Midbrain (tissue), 1 donor: ENCODE data around the gene SUPT3H.
"Not testable (repeated sequence)": the region's sequence is repeated elsewhere in the genome, so short reads cannot be mapped to it uniquely, and the experiment has no call there.

ENCODE experiments used
- DNase-seq: peaks from one replicate; lab custom pipeline; 2025; lab: John Stamatoyannopoulos, UW

Gene SUPT3H

DNA sequence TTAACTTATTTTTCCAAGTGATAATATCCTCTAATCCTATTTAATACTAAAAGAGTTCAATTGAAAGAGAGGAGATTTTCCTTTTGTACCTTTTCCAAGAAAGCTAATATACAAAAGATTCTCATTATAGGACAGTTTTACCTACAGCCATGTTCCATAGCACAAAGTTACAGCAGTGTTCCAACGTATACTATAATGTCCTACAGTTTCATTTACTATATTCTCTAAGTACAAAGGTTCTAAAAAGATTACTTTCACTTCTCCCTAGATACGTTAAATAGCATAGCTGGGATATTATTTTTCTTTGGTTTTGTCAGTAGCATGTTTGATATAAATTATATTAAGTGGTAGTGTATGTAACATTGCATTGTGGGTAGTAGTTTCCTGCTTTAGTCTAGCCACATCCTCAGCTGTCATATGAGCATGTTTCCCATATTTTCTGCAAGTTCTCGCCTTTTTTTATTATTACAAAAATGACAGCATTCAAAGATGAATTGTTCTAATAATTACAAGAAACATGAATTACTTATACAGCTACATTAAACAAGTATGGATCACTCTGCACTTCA, 54.0 kb downstream of the SUPT3H start:
- DNase-seq = no peak

DNA sequence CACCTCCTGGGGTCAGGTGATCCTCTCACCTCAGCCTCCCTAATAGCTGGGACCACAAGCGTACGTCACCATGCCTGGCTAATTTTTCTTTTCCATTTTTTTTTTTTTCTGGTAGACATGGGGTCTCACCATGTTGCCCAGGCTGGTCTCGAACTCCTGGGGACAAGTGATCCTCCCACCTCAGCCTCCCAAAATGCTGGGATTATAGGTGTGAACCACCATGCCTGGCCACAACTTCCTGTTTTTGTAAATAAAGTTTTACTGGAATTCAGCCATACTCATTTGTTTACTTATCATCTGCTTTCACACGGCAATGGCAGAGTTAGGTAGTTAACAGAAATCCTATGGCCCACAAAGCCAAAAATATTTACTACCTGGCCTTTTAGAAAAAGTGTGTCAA, 57.4 kb downstream of the SUPT3H start:
- DNase-seq = no peak

DNA sequence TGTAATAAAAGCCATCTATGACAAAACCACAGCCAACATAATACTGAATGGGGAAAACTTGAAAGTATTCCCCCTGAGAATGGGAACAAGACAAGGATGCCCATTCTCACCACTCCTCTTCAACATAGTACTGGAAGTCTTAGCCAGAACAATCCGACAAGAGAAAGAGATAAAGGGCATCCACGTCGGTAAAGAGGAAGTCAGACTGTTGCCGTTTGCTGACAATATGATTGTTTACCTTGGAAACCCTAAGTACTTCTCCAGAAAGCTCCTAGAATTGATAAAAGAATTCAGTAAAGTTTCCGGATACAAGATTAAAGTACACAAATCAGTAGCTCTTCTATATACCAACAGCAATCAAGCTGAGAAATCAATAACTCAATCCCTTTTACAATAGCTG, 63.6 kb downstream of the SUPT3H start:
- DNase-seq = no peak

DNA sequence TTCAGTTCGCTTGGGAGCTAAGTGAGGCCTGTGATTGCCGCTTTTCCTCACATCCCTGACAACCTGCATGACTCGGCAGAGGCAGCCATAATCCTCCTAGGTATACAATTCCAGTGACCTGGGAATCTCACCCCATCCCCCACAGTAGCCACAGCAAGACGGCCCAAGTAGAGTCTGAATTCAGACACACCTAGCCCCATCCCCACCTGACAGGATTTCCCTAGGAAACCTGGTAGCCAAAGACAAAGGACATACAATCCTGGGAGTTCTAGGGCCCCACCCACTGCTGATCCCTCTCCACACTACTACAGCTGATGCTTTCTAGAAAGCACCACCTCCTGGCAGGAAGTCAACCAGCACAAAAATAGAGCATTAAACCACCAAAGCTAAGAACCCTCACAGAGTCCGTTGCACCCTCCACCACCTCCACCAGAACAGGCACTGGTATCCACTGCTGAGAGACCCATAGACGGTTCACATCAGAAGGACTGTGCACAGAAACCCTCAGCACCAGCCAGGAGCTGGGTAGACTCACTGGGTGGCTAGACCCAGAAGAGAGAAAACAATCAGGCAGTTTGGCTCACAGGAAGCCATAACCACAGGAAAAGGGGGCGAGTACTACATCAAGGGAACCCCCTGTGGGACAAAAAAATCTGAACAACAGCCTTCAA, 67.5 kb downstream of the SUPT3H start:
- no peak for DNase-seq

DNA sequence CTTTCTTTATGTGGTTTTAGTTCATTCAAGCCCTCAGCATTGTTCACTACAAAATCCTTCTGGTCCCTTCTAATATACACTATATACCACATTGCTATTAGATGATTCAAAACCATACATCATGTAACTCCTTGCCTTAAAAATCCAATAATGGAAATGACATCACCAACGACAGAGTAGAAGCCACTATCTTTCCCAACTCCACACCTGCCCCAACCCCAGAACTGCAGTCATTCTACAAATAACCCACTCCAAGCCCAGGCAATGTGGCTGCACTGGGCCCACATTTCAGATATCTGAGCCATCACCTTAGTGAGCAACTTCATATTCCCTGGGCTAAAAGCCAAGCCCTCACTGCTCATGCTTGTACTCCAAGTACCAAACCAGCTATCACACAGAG, 72.2 kb downstream of the SUPT3H start:
- DNase-seq = no peak

DNA sequence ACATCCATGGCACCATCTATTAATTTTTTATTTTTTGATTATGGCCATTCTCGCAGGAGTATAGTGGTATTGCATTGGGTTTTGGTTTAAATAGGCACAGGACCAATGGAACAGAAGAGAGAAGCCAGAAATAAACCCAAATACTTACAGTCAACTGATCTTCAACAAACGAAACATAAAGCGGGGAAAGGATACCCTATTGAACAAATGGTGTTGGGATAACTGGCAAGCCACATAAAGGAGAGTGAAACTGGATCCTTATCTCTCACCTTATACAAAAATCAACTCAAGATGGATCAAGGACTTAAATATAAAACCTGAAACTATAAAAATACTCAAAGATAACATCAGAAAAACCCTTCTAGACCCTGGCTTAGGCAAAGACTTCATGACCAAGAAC, 74.9 kb downstream of the SUPT3H start:
- no peak for DNase-seq

DNA sequence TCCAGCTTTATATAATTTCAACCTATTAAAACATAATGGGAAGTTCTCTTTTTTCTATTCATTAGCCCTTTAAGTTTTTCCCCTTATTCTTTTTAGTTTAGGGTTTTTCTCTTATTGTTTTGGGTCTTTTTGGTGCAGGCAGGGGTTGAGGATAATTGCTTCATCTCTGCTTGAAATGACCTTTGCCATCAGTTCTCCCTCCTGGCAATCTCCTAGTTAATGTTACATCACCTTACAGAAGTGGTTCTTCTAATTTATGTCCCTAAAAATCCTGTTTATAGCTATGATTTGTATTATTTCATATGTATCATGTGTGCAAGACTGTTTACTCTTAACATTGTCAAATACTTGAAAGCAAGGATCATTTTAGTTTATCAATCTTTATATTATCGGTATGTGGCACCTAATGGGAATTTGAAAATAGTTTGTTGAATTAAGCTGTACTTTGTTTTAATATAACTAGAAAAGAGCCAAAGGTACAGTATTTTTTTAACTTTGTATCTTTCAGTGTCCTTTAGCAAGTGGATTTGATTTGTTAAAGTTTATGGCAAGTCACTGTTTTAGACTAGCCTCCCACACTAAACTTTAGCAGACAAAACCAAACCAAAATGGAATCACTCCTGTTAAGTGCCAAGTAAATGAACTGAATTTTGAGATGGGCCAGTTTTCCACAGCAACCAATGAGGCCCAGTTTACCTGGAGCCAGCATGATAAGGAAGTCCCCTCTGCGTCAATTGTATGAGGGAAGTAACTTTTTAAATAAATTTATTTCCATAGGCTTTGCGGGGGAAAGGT, 76.2 kb downstream of the SUPT3H start:
- DNase-seq = no peak

DNA sequence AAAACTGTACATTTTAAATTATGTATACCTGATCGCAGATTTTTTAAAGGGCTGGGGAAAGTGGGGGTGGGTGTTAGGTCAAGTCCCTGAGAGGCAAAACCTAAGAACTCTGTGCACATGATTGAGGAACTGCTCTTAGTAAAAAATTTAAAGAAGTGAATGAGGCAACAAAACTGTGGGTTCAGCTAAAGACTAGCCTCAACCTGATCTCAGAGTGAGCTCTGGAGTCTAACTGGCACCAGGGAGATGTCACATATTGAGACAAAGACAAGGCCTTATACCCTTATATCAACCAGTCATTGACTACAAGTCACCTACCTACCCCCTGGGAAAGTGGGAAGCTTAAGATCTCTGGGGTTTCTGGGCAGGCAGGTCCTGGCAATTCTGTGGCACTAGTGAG, 77.0 kb downstream of the SUPT3H start:
- no peak for DNase-seq

DNA sequence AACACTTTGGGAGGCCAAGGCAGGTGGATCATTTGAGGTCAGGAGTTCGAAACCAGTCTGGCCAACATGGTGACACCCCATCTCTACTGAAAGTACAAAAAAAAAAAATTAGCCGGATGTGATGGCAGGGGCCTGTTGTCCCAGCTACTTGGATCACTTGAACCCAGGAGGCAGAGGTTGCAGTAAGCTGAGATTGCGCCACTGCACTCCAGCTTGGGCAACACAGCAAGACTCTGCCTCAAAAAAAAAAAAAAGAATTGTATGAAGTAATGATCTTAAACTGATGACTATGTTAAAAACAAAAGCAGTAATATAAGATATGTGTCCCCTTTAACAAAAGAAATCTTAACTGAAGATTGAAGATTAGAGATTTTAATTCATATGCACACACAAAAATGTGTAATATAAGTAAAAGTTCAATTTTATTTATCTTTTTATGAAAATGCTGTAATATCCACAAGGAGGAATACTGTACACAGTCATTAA, 78.6 kb downstream of the SUPT3H start:
- no peak for DNase-seq

DNA sequence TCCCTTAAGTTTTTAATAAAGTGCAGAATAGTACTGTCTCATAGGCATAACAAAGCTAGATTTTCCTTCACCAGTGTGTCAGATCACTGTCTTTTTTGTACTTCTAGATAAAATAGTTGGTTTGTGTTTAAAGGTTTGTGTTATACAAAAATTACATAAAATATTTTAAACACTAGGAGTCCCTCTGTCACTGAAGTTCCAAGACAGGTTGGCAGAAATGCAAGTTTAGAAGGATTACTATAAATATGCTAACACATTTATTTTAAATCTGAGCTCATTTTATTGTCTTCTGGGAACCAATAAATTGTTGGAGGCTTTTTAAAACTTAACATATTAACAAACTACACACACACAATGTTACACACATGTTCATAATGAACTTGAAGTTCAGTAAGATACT, 80.4 kb downstream of the SUPT3H start:
- no peak for DNase-seq

DNA sequence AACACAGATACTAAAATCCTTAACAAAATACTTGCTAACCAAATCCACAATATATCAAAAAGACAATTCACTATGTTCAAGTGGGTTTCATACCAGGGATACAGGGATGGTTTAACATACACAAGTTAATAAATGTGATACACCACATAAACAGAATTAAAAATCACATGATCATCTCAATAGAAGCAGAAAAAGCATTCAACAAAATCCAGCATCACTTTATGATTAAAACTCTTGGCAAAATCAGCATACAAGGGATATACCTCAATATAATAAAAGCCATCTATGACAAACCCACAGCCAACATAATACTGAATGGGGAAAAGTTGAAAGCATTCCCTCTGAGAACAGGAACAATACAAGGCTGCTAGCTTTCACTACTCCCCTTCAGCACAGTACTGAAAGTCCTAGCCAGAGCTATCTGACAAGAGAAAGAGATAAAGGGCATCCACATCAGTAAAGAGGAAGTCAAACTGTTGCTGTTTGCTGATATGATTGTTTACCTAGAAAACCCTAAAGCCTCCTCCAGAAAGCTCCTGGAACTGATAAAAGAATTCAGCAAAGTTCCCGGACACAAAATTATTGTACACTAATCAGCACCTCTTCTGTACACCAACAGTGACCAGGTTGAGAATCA, 83.6 kb downstream of the SUPT3H start:
- not testable (repeated sequence) for DNase-seq

DNA sequence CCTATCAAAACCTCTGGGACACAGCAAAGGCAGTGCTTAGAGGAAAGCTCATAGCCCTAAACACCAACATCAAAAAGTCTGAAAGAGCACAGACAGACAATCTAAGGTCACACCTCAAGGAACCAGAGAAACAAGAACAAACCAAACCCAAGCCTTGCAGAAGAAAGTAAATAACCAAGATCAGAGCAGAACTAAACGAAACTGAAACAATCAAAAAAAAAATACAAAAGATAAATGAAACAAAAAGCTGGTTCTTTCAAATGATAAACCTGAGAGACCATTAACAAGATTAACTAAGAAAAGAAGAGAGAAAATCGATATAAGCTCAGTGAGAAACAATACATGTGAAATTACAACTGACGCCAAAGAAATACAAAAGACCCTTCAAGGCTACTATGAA, 84.4 kb downstream of the SUPT3H start:
- no peak for DNase-seq

DNA sequence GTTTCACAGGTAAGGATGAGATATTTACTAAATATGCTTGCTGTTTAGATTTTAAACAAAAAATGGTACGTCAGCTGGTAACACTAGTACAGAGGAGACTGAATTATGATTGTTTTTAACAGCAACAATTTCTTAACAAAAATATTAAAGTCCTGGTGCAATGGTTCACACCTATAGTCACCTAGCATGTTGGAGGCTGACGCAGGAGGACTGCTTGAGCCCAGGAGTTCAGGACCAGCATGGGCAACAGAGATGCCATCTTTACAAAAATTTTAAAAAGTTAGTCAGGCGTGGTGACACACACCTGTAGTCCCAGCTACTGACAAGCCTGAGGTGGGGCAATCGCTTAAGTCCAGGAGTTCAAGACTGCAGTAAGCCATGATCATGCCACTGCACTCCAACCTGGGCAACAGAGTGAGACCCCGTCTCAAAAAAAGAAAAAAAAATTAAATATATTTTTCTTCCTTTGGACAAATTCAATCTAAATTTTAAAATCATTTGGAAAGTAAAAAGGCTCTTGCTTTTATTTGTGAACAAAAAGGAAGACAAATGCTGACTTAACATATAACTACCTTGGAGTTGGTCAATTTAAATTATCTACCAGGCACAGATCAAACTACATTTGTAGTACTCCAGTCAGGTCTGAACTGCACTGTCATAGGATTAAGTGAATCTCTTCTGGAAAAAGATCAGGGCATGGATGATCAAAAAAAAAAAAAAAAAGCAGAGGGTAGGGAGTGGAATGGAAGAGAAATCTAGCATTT, 87.8 kb downstream of the SUPT3H start:
- no peak for DNase-seq

DNA sequence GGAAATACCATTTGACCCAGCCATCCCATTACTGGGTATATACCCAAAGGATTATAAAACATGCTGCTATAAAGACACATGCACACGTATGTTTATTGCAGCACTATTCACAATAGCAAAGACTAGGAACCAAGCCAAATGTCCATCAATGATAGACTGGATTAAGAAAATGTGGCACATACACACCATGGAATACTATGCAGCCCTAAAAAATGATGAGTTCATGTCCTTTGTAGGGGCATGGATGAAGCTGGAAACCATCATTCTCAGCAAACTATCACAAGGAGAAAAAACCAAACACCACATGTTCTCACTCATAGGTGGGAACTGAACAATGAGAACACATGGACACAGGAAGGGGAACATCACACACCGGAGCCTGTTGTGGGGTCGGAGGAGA, 91.0 kb downstream of the SUPT3H start:
- not testable (repeated sequence) for DNase-seq

DNA sequence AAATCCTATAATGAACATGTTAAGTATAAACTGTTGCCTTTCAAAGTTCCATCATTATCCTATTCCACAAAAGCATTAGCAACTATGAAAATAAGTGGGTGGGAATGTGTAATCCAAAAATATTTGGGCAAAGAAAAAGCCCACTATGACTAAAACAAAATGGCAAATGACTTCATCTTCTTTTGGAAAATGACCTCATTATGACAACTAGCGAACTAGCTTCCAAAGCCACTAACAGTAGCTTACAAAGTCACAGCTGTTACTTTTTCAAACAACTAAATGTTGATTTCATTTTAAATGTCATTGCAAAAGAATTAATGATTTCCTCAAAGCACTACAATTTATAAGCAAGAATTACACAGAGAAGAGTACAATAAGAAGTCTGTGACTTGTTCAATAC, 99.4 kb downstream of the SUPT3H start:
- DNase-seq = no peak

DNA sequence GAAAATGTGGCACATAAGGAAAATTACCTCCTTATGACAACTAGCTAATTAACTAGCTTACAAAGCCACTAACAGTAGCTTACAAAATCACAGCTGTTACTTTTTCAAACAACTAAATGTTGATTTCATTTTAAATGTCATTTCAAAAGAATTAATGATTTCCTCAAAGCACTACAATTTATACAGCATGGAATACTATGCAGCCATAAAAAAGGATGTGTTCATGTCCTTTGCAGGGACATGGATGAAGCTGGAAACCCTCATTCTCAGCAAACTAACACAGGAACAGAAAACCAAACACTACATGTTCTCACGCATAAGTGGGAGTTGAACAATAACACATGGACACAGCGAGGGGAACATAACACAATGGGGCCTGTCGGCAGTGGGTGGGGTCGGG, 100.0 kb downstream of the SUPT3H start:
- not testable (repeated sequence) for DNase-seq

DNA sequence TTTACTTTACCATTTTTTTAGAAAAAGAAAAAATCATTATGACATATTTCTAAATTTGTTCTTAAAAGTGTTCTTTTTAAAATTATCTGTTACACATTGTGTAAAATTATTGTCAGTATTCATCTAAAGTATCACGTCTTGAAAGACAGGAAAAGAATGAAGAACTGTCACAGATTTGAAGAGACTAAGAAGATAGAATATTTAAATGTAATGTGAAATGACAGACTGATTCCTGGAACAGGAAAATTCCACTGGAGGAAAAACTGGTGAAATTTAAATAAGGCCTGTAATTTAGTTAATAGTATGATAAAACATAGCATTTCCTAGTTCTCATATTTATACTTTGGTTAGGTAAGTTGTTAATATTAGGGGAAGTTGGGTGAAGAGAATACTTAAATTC, 102.4 kb downstream of the SUPT3H start:
- DNase-seq = no peak

DNA sequence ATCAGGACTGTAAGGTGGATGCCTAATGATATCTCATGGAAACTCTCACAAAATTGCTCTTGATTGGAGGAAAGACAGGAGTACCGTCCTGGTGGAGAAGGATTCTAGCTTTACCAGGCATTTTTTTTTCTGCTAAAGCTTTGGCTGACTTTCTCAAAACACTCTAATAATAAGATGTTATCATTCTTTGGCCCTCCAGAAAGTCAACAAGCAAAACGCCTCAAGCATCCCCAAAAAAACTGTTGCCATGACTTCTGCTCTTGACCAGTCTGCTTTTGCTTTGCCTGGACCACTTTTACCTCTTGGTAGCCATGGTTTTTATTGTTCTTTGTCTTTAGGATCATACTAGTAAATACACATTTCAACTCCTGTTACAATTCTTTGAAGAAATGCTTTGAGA, 105.1 kb downstream of the SUPT3H start:
- DNase-seq = no peak

DNA sequence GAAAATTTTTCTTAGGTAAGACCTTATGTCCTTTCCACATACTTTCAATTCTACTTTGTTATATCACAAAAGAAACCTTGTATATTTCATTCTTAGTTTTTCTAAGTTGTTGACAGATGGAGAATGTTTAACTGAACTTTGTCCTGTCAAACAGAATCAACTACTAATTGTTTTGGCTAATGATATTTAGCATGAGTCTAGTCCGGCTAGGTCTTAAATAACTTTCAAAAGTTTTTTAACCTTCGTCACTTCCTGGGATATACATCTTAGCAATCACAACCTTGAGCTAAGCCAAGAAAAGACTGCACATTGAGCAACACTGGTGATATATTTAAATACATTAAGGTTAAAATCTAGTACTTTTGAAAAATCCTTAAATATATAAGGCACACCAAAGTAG, 112.5 kb downstream of the SUPT3H start:
- DNase-seq = no peak

DNA sequence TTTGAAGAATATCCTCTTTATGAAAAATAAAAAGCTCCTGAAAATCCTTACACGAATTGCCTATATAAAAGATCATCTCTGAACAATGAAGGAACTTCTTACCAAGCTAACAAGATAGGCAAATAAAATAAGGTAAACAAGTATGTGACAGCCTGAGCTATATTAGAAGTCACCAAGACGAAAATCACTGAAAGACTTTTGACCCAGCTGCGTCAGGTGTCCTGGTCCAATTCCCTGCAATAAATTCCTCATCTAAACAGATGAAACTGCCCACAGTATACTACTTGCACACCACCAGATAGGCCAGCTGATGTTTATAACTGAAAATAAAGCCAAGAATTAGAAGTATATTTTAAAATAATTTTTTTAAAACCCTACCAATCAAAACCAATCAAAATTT, 117.0 kb downstream of the SUPT3H start:
- DNase-seq = no peak

DNA sequence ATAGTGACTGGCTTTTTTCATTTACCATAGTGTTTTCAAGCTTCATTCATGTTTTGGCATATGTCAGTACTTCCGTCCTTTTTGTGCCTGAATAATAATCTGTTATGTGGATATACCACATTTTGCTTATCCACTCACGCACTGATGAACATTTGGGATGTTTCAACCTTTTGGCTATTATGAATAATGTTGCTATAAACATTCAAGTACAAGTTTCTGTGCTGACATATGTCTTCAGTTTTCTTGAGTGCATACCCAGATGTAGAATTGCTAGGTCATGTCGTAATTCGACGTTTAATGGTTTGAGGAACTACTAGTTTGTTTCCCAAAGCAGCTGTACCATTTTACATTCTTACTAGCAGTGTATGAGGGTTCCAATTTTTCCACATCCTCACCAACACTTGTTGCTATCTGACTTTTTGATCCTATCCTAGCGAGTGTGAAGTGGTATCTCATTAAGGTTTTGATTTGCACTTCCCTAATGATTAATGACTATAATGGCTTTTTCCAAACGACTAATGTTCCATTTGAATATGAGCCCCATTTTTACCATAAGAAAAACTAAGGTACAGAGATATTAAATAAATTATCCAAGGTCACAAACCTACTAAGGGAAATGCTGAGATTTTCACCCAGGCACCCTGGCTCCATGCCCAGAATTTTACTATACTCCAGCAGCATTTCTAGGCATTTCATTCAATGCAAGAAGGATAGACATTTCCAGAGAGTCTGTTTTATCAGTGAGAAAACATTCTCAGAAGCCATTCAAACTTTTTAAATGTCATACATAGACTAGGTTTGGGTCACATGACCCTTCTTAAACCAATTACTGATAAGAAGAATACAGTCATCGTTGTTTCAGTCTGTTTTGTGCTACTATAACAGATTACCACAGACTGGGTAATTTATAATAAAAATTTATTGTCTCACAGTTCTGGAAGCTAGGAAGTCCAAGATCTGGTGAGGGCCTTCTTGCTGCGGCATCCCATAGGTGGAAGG, 120.7 kb downstream of the SUPT3H start:
- DNase-seq = no peak
